ENCODE data around the gene ACADL.
"Not testable (repeated sequence)": the region's sequence is repeated elsewhere in the genome, so short reads cannot be mapped to it uniquely, and the experiment has no call there.

The ACADL gene

GRCh38 chr2:210203147-210203546 is 22.1 kb downstream of the ACADL start:
- DNase-seq (ENCODE audit: low read depth in 2 of 2, low spot score in 1 of 2) = no peak

DNA sequence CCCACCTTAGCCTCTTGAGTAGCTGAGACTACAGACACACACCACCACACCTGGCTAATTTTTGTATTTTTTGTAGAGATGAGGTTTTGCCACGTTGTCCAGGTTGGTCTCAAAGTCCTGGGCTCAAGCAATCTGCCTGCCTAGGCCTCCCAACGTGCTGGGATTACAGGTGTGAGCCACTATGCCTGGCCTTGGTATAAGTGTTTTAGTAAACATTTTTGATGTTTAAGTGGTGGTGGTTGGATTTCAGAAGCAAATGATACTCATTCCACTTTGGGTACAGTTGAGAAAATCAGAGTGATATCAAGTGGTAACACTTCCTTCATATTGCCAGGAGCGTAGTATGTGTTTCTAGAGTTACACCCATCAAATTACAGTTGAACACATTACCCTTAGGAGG is 25.4 kb downstream of the ACADL start:
- DNase-seq (ENCODE audit: low read depth in 2 of 2, low spot score in 1 of 2) = no peak

- no peak for DNase-seq (ENCODE audit: low read depth in 2 of 2, low spot score in 1 of 2)
These were observed 26.0 kb downstream of the ACADL start for GRCh38 chr2:210199186-210199765.

DNA sequence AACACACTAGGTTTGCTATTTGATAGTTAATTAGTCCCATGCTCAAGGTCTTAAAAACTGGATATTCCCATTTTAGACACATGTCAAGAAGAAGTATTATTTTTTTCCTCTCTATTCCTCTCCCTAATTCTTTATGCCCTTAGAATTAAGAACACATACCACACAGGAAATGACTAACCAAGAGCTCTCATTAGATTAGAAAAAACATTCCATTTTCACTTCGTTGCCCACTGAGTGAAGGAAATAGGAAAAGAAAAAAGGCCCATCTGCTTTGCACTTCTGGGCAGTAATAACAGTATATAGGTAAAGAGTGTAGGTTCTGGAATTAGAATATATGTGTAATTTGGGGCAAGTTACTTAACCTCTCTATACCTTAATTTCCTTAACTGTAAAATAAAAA is 26.9 kb downstream of the ACADL start:
- DNase-seq (ENCODE audit: low read depth in 2 of 2, low spot score in 1 of 2) = no peak

GRCh38 chr2:210197720-210198119 is 27.5 kb downstream of the ACADL start:
- DNase-seq (ENCODE audit: low read depth in 2 of 2, low spot score in 1 of 2) = no peak

DNA sequence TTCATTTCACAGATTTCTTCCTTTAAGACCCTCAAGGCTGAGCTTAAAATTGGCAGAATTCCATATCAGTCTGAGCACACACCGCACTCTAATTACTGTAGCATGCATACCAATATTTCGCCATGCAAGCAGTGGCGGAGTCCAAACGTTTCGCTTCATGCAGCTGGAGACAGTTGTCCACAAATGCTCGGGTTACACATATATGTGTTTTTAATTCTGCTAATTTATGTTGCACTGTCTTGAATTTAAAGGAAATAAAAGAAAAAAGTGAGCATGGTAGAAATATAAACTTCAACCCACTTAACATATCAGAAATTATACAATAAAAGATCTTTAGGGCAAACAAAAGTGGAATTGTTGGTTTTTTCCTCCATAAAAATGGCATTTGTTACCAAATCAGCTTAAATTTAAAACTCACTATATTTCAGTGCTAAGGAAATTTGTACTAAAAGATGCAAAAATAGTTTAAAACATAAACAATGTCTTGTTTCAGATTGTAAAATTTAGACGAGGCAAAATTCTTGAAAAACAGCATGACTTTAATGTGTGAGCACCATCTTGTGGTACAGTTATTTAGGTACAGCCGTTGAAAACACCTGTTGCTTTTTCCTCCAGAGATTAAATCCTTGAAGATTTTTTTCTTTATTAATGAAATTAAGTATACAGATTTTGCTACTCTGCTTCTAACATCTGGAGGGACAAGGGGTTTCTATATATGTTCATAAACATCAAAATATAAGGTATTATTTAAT is 30.0 kb downstream of the ACADL start:
- DNase-seq (ENCODE audit: low read depth in 2 of 2, low spot score in 1 of 2) = no peak

DNA sequence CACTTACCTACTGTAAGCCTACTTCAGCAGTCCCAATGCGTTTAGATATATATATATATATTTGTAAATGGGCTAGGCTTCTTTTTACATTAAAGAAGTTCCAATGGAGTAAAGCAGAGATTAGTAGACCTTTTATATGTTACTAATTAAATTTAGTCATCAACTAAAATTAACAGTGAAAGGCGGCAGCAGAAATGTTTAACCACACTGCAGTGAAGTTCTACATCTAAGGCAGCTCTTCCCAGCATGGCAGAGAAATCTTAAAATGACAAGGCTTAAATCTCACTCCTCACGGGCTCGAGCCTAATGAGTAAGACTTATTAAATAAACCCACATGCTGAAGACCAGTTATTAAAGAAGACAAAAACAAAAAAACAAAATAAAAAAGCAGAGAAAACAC is 34.9 kb downstream of the ACADL start:
- DNase-seq (ENCODE audit: low read depth in 2 of 2, low spot score in 1 of 2) = no peak

DNA sequence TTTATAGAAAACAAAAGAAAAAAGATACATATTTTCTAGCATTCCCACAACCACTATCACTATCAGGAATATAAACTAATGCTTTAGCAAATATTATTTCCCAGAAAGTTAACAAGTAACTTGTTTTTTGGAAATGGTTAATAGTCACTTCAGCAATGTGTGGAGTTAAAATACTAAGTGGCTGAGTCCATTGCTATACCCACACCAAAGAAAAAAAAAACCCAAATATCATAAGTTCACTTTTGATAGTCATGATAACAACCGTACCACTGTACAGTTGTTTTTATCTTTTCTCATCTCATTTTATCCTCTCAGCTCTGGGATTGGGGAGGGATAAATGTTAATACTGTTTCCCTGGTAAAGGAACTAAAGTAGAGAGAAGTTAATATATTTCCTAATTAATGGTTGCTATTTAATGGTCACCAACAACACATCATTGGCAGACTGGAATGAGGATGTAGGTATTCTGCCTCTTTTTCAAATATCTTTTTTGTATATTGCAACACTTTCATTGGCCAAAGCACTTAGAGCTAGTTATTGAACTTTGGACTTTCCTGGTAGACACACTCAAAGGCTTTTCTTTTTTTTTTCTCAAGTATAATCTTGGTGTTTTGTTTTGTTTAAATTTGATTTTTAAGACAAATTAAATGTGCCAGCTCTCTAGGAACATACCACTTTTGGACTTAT is 35.7 kb downstream of the ACADL start:
- DNase-seq (ENCODE audit: low read depth in 2 of 2, low spot score in 1 of 2) = no peak

- no peak for DNase-seq (ENCODE audit: low read depth in 2 of 2, low spot score in 1 of 2)
These were observed 36.5 kb downstream of the ACADL start for GRCh38 chr2:210188755-210189154.

DNA sequence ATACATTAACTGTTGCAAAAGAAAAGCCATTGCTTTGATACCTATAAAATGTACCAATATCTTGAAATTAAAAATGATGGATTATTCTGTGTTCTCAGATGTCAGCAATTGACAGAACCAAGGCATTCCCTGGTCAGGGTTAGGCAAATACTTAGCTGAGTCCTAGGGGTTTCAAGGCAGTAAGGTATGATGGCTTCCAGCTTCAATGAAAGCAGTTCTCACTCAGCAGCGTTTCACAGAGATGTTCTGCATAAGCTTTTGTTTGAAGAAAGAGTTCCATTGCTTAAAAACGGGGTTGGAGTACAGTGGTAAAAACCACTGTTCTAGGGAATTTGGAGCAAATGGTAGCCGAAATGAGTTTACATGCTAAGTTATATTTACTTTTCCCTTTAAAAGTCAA is 37.1 kb downstream of the ACADL start:
- DNase-seq (ENCODE audit: low read depth in 2 of 2, low spot score in 1 of 2) = no peak

GRCh38 chr2:210183936-210184335 is 41.3 kb downstream of the ACADL start:
- not testable (repeated sequence) for DNase-seq (ENCODE audit: low read depth in 2 of 2, low spot score in 1 of 2)

GRCh38 chr2:210181606-210182088 is 43.6 kb downstream of the ACADL start:
- not testable (repeated sequence) for DNase-seq (ENCODE audit: low read depth in 2 of 2, low spot score in 1 of 2)

DNA sequence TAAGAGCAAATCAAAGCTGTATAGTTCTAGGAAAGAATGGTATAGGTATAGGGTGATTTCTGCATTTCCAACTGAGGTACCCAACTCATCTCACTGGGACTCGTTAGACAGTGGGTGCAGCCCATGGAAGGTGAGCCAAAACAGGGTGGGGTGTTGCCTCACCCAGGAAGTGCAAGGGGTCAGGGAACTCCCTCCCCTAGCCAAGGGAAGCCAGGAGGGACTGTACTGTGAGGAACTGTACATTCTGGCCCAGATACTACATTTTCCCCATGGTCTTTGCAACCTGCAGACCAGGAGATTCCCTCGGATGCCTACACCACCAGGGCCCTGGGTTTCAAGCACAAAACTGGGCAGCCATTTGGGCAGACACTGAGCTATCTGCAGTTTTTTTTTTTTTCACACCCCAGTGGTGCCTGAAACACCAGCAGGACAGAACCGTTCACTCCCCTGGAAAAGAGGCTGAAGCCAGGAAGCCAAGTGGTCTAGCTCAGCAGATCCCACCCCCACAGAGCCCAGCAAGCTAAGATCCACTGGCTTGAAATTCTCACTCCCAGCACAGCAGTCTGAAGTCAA is 44.1 kb downstream of the ACADL start:
- DNase-seq (ENCODE audit: low read depth in 2 of 2, low spot score in 1 of 2) = not testable (repeated sequence)

- no peak for DNase-seq (ENCODE audit: low read depth in 2 of 2, low spot score in 1 of 2)
These were observed 44.8 kb downstream of the ACADL start for GRCh38 chr2:210180477-210180876.

GRCh38 chr2:210179351-210179990 is 45.8 kb downstream of the ACADL start:
- no peak for DNase-seq (ENCODE audit: low read depth in 2 of 2, low spot score in 1 of 2)

- no peak for DNase-seq (ENCODE audit: low read depth in 2 of 2, low spot score in 1 of 2)
These were observed 47.5 kb downstream of the ACADL start for GRCh38 chr2:210177769-210178168.

GRCh38 chr2:210177115-210177514 is 48.1 kb downstream of the ACADL start:
- not testable (repeated sequence) for DNase-seq (ENCODE audit: low read depth in 2 of 2, low spot score in 1 of 2)

DNA sequence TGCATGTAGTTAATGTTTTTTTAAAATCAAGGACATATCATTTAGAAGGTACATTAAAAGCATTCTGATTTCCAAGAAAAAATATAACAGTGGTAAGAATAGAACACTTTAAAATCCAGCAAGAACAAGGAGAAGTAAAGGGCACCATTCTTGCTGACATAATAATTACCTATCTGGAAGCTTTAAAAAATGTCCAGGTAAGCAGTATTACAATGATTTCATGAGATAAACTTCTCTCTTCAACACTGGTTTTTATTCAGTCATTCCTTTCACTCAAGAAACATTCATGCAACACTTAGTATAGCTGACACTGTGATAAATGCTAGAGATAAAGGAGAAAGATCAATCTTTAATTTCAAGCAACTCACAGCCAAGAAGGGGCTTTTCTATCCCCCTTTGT is 51.2 kb downstream of the ACADL start:
- no peak for DNase-seq (ENCODE audit: low read depth in 2 of 2, low spot score in 1 of 2)

DNA sequence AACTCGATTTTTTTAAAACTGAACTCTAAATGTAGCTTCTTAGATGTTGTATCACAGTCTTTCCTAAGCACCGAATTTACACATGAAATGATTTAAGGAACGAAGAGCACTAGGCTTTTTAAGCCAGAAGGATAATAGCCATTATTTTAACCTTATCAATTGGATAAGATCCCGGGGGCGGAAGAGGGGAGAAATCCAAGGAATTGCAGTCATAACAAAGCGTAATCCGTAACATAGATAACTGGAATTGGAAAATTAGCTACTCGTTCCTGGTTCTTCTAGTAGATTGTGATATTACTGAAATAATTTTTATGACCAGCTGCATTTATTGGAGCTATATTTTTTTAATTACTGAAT is 53.0 kb downstream of the ACADL start:
- no peak for DNase-seq (ENCODE audit: low read depth in 2 of 2, low spot score in 1 of 2)

DNA sequence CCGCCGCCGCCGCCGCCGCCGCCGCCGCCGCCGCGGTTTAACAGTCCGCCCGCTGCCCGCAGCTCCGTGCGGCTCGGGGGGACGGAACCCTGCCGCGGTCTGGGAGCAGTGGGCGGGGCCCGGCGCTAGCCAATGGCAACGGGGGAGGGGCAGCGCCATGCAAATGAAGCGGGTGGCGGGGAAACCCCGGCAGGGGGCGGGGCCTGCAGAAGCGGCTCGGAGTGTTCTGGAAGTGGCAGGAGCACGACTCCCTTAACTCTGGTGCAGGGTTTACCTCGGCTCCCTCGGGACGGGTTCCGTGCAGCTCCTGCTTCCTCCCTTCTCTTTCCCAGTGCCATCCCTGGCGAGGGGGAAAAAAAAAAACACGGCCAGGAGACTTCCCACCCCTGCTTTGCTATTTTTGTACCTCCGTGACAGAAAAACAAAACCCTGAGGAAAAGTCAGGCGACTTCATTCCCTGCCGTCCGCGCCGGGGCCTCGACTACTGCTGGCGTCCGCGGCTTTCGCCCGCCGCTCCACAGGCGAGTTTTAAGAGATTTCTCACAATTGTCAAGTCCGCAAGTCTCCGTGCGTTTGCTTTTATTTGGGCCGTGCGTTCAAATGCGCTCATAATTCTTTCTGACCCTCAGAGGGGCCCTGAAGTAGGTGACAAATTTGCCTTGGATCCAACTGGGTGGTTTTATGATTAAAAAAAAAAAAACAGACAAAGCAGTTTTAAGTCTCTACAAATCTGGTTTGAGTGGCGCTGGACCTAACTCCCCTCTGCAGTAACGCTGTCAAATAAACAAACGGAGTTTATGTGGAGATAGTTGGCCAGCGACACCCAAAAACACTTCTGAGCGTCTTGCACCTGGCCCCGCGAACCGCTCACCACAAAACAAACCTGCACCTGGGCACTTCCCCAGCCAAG is 53.7 kb downstream of the ACADL start, which contains the start of gene KANSL1L:
TSS of gene KANSL1L (minus strand) at position 101 of the 910 bp plus-strand sequence. CDS start 16,827 bp downstream, outside the sequence.
- DNase-seq (ENCODE audit: low read depth in 2 of 2, low spot score in 1 of 2) = peak; percentile 96 to 97
